Memory B cell (primary cell): ENCODE results near the gene PTBP1.
"Not testable (repeated sequence)": the region's sequence is repeated elsewhere in the genome, so short reads cannot be mapped to it uniquely, and the experiment has no call there.

ENCODE experiments used
- ATAC-seq: fragments of 150-1000 bp; cut with Tn5 transposase; 2 replicates; pipeline ENCODE4 v1.10.0; 2021; ENCODE audit warnings: low read depth, mild to moderate bottlenecking, moderate library complexity
- DNase-seq, 2 donors: peaks; one replicate each; pipeline ENCODE4 v3.0.0; 2022; ENCODE audit warnings: low spot score in 2 of 2
- H3K27ac Mint-ChIP-seq: one replicate; pipeline ENCODE4 v1.8.0; 2022; ENCODE audit warnings: mild to moderate bottlenecking, moderate library complexity, mixed read lengths
- H3K27me3 Mint-ChIP-seq: one replicate; pipeline ENCODE4 v1.8.0; 2022; ENCODE audit warnings: mixed read lengths
- H3K36me3 Mint-ChIP-seq: one replicate; pipeline ENCODE4 v1.8.0; 2022; ENCODE audit warnings: mild to moderate bottlenecking, mixed read lengths
- H3K4me1 Mint-ChIP-seq: one replicate; pipeline ENCODE4 v1.8.0; 2022; ENCODE audit warnings: mixed read lengths
- H3K4me3 Mint-ChIP-seq: one replicate; pipeline ENCODE4 v1.8.0; 2022; ENCODE audit warnings: mild to moderate bottlenecking, moderate library complexity, mixed read lengths
- H3K9me3 Mint-ChIP-seq: one replicate; pipeline ENCODE4 v1.8.0; 2022; ENCODE audit warnings: mixed read lengths

Gene PTBP1

GRCh38 chr19:831407-832369, 34.4 kb downstream of the PTBP1 start:
- no peak overlapping the region for H3K4me3 Mint-ChIP-seq
- H3K9me3 Mint-ChIP-seq: no peaks in the 10 kb centered on the region
- no peak overlapping the region for H3K27ac Mint-ChIP-seq
- peaks cover 27% of the 10 kb centered on the region for H3K27me3 Mint-ChIP-seq
- ATAC-seq: no peak
- peaks cover 4% of the 10 kb centered on the region for H3K4me1 Mint-ChIP-seq
- no peak for DNase-seq
- H3K36me3 Mint-ChIP-seq: peaks cover 2% of the 10 kb centered on the region

DNA sequence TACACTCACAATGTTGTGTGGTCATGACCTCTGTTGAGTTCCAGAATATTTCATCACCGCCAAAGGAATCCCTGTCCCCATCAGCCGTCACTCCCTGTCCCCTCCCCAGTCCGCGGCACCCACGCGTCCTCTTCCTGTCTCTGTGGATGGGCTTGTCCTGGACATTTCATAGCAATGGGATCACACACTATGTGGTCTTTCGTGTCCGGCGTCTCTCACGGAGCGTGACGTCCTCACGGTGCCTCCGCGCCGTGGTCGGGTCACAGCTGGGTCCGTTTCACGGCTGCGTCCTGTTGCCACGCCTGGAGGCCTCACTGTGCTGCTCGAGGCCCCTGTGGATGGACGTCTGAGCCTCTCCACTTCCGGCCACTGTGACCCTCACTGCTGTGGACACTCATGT, 37.0 kb downstream of the PTBP1 start:
- DNase-seq (no peak), ATAC-seq (no peak)
- Mint-ChIP-seq H3K27me3 (peaks cover 22% of the 10 kb centered on the region), H3K4me3 (no peak overlapping the region), H3K36me3 (no peaks in the 10 kb centered on the region), H3K27ac (no peak overlapping the region), H3K4me1 (peaks cover 4% of the 10 kb centered on the region), H3K9me3 (no peaks in the 10 kb centered on the region)

- H3K27me3 Mint-ChIP-seq: peaks cover 18% of the 10 kb centered on the region
- no peak overlapping the region for H3K4me3 Mint-ChIP-seq
- ATAC-seq: no peak
- H3K36me3 Mint-ChIP-seq: no peaks in the 10 kb centered on the region
- no peaks in the 10 kb centered on the region for H3K9me3 Mint-ChIP-seq
- DNase-seq: no peak
- H3K27ac Mint-ChIP-seq: no peak overlapping the region
- peaks cover 4% of the 10 kb centered on the region for H3K4me1 Mint-ChIP-seq
Observed at GRCh38 chr19:835210-835810, 38.1 kb downstream of the PTBP1 start.

GRCh38 chr19:840519-841206, 43.4 kb downstream of the PTBP1 start, which contains the start of gene PRTN3:
TSS of gene PRTN3 (plus strand) at chr19:840999. CDS start at chr19:841009, 10 bp downstream.
- no peak for ATAC-seq

DNA sequence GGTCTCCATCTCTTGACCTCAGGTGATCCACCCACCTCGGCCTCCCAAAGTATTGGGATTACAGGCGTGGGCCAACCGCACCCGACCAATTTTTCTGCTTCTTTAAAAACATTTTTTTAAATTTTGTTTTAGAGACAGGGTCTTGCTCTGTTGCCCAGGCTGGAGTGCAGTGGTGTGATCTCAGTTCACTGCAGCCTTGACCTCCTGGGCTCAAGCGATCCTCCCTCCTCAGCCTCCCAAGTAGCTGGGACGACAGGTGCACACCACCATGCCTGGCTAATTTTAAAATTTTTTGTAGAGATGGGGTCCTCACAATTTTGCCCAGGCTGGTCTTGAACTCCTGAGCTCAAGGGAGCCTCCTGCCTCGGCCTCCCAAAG, 45.5 kb downstream of the PTBP1 start:
- not testable (repeated sequence) for H3K27ac Mint-ChIP-seq, ATAC-seq, H3K4me3 Mint-ChIP-seq, H3K36me3 Mint-ChIP-seq, H3K4me1 Mint-ChIP-seq, H3K9me3 Mint-ChIP-seq, DNase-seq
- peaks cover 23% of the 10 kb centered on the region for H3K27me3 Mint-ChIP-seq

More at GRCh38 chr19:840519-841206, 43.4 kb downstream of the PTBP1 start, which contains the start of gene PRTN3:
- Mint-ChIP-seq H3K4me3 (no peak within 1 kb of the TSS), H3K9me3 (peaks cover 3% of the 10 kb centered on the region), H3K36me3 (peaks cover 5% of the 10 kb centered on the region), H3K27me3 (peaks cover 22% of the 10 kb centered on the region), H3K27ac (peak within 1 kb of the TSS; percentile 86), H3K4me1 (peaks cover 11% of the 10 kb centered on the region)
- DNase-seq: no peak

GRCh38 chr19:843180-843835, 46.1 kb downstream of the PTBP1 start:
- DNase-seq: no peak
- no peak for ATAC-seq
- peaks cover 5% of the 10 kb centered on the region for H3K36me3 Mint-ChIP-seq
- peaks cover 24% of the 10 kb centered on the region for H3K27me3 Mint-ChIP-seq
- no peak overlapping the region for H3K27ac Mint-ChIP-seq
- H3K9me3 Mint-ChIP-seq: peaks cover 3% of the 10 kb centered on the region
- no peak overlapping the region for H3K4me3 Mint-ChIP-seq
- peaks cover 7% of the 10 kb centered on the region for H3K4me1 Mint-ChIP-seq

DNA sequence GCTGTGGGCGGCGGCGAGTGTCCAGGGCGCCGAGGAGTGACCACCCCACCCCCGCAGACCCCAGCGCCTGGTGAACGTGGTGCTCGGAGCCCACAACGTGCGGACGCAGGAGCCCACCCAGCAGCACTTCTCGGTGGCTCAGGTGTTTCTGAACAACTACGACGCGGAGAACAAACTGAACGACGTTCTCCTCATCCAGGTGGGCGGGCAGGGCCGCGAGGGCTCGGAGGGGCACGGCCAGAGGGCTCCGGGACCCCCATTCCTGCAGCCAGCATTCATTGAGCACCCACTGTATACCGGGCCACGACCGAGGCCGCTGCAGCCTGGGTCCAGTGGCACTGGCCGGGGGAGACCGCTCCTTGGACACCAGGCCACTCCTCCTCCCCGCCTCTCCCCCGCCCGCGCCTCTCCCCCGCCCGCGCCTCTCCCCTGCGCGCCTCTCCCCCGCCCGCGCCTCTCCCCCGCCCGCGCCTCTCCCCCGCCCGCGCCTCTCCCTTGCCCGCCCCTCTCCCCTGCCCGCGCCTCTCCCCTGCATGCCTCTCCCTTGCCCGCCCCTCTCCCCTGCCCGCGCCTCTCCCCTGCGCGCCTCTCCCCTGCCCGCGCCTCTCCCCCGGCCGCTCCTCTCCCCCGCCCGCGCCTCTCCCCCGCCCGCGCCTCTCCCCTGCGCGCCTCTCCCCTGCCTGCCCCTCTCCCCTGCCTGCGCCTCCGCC, 46.7 kb downstream of the PTBP1 start:
- peaks cover 7% of the 10 kb centered on the region for H3K4me1 Mint-ChIP-seq
- ATAC-seq: no peak
- H3K4me3 Mint-ChIP-seq: no peak overlapping the region
- peaks cover 26% of the 10 kb centered on the region for H3K27me3 Mint-ChIP-seq
- DNase-seq: no peak
- H3K36me3 Mint-ChIP-seq: peaks cover 5% of the 10 kb centered on the region
- peaks cover 3% of the 10 kb centered on the region for H3K9me3 Mint-ChIP-seq
- peak overlapping the region; percentile 26 for H3K27ac Mint-ChIP-seq

DNA sequence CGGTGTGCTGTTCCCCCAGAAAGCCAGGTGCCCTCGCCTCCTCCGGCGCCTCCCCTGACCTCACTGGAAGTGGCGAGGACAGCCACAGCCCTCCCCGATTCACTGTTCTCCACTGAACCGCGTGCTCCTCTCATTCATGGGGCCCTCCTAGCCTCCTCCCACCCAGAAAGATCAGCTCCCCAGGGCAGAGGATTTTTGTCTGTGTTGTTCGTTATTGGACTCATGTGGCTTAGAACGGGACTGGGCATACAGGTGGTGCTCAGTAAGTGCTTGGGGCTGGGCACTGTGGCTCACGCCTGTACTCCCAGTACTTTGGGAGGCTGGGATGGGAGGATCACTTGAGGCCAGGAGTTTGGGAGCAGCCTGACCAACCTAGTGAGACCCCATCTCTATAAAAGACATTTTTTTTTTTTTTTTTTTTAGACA, 47.3 kb downstream of the PTBP1 start:
- peaks cover 27% of the 10 kb centered on the region for H3K27me3 Mint-ChIP-seq
- peaks cover 5% of the 10 kb centered on the region for H3K36me3 Mint-ChIP-seq
- peaks cover 3% of the 10 kb centered on the region for H3K9me3 Mint-ChIP-seq
- no peak for DNase-seq
- H3K4me3 Mint-ChIP-seq: no peak overlapping the region
- H3K27ac Mint-ChIP-seq: peak overlapping the region; percentile 26
- H3K4me1 Mint-ChIP-seq: peaks cover 7% of the 10 kb centered on the region
- no peak for ATAC-seq

DNA sequence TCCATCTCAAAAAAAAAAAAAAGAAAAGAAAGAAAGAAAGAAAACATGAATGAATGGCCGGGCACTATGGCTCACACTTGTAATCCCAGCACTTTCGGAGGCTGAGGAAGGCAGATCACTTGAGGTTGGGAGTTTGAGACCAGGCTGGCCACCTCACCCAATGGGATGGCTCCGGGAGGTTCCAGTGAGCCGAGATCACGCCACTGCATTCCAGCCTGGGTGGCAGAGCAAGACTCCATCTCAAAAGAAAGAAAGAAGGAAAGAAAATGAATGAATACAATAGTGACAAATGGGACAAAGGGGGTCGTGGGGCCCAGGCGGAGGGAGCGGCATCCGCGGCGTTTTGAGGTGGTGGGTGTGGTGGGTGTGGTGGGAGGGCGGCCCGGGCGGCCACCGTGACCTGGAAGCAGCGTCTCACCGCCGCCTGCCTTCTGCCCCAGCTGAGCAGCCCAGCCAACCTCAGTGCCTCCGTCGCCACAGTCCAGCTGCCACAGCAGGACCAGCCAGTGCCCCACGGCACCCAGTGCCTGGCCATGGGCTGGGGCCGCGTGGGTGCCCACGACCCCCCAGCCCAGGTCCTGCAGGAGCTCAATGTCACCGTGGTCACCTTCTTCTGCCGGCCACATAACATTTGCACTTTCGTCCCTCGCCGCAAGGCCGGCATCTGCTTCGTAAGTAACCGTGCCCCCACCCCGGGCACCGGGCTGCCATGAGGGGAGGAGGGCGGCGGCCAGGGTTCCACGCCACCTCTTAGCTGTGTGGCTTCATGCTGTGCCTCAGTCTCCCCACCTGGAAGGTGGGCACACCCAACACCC, 48.7 kb downstream of the PTBP1 start:
- H3K27me3 Mint-ChIP-seq: peaks cover 30% of the 10 kb centered on the region
- H3K27ac Mint-ChIP-seq: no peak overlapping the region
- peaks cover 5% of the 10 kb centered on the region for H3K36me3 Mint-ChIP-seq
- H3K4me3 Mint-ChIP-seq: no peak overlapping the region
- H3K4me1 Mint-ChIP-seq: peaks cover 7% of the 10 kb centered on the region
- ATAC-seq (no peak), DNase-seq (no peak)
- peaks cover 3% of the 10 kb centered on the region for H3K9me3 Mint-ChIP-seq

DNA sequence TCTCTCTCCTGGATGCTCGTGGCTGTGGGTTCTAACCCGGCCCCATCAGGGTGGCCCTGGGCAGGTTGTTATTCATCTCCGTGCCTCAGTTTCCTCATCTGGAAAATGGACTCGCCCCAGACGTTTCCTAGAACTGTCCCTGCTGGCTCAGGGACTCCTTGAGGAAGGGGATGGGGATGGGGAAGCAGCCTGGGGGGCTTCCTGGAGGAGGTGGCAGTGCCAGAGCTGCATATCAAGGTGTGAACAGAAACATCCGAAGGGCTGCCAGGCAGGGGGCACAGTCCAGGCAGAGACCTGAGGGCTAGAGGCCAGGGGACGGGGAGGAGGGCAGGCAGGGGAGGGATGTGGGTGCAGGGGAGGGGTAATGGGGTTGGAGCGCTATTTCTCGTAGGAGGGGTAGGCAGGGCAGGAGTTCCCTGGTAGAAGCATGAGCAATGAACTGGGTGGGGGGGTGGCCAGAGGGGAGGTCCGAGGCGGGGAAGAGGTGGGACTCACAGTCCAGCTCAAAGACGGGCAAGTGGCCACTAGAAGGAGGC, 51.2 kb downstream of the PTBP1 start:
- Mint-ChIP-seq H3K36me3 (peaks cover 2% of the 10 kb centered on the region), H3K4me1 (peaks cover 4% of the 10 kb centered on the region), H3K27me3 (peaks cover 22% of the 10 kb centered on the region), H3K4me3 (no peak overlapping the region), H3K27ac (no peak overlapping the region), H3K9me3 (no peaks in the 10 kb centered on the region)
- DNase-seq (no peak), ATAC-seq (no peak)

- not testable (repeated sequence) for H3K4me3 Mint-ChIP-seq, ATAC-seq, H3K27ac Mint-ChIP-seq, H3K9me3 Mint-ChIP-seq, H3K4me1 Mint-ChIP-seq, H3K36me3 Mint-ChIP-seq, DNase-seq
- H3K27me3 Mint-ChIP-seq: peaks cover 22% of the 10 kb centered on the region
Observed at GRCh38 chr19:849195-849594, 51.9 kb downstream of the PTBP1 start.

- H3K27ac Mint-ChIP-seq: no peak overlapping the region
- H3K9me3 Mint-ChIP-seq: no peaks in the 10 kb centered on the region
- no peak for DNase-seq
- H3K27me3 Mint-ChIP-seq: peaks cover 17% of the 10 kb centered on the region
- peak; percentile 24 for ATAC-seq
- no peaks in the 10 kb centered on the region for H3K4me1 Mint-ChIP-seq
- no peaks in the 10 kb centered on the region for H3K36me3 Mint-ChIP-seq
- no peak overlapping the region for H3K4me3 Mint-ChIP-seq
Observed at GRCh38 chr19:850221-850978, 53.1 kb downstream of the PTBP1 start.
